ENCODE data around the gene NR2C2.

Gene NR2C2

GRCh38 chr3:14946739-14947099, 664 bp upstream of the NR2C2 start:
- DNase-seq (ENCODE audit: low spot score) (no peak), ATAC-seq (ENCODE audit: low read depth) (no peak)
- peaks cover 44% of the 10 kb centered on the region for H3K36me3 ChIP-seq (ENCODE audit: low read depth)
- H3K27ac ChIP-seq (ENCODE audit: poor library complexity, severe bottlenecking), result peak overlapping the region; percentile 93
- peaks cover 15% of the 10 kb centered on the region for H3K4me1 ChIP-seq (ENCODE audit: insufficient read depth, poor library complexity, severe bottlenecking)
- no peaks in the 10 kb centered on the region for H3K9me3 ChIP-seq (ENCODE audit: severe bottlenecking)
- H3K27me3 ChIP-seq (ENCODE audit: insufficient read depth, poor library complexity, severe bottlenecking), result no peaks in the 10 kb centered on the region
- TF ChIP-seq, protein P1, sequence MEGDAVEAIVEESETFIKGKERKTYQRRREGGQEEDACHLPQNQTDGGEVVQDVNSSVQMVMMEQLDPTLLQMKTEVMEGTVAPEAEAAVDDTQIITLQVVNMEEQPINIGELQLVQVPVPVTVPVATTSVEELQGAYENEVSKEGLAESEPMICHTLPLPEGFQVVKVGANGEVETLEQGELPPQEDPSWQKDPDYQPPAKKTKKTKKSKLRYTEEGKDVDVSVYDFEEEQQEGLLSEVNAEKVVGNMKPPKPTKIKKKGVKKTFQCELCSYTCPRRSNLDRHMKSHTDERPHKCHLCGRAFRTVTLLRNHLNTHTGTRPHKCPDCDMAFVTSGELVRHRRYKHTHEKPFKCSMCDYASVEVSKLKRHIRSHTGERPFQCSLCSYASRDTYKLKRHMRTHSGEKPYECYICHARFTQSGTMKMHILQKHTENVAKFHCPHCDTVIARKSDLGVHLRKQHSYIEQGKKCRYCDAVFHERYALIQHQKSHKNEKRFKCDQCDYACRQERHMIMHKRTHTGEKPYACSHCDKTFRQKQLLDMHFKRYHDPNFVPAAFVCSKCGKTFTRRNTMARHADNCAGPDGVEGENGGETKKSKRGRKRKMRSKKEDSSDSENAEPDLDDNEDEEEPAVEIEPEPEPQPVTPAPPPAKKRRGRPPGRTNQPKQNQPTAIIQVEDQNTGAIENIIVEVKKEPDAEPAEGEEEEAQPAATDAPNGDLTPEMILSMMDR (IDR thresholded peaks at IDR 0.05; ENCODE audit: poor library complexity, severe bottlenecking), result no peak
- peak overlapping the region; percentile 90 for H3K4me3 ChIP-seq (ENCODE audit: severe bottlenecking)

DNA sequence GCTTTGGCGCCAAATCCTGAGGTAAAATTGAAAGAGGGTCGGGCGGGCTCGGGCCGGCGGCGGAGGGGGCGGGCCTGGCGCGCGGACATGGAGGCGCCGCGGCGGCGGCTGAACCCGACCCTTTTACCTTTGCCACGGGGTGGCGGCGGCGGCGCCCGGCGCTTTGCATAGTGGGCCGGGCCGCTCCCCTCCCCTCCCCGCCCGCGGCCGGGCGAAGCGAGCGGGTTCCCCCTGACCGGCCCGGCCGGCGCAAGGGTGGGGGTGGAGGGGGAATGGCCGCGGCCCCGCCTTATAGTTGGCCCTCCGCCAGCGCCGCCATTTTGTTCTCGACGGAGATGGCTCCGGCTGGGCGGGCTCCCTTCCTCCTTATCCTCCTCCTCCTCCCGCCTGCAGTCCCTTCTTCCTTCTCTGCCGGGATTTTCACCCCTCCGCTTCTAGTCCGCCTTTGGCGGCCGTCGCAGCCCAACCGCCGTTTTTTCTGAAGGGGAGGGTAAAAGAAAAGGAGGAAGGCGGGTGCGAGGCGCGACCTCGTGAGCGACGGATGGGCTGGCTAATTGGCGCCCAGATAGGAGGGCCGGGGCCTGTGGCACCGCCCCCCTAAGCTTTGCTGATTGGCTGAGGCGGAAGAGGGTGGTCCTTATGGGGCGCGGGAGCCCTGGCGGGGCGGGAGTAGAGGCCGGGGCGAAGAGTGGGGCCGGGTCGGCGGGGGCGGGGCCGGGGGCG, 664 bp downstream of the NR2C2 start:
- H3K9me3 ChIP-seq (ENCODE audit: severe bottlenecking), result no peaks in the 10 kb centered on the region
- TF ChIP-seq, protein P1 (IDR thresholded peaks at IDR 0.05; ENCODE audit: poor library complexity, severe bottlenecking), result no peak
- peak; percentile 95 for ATAC-seq (ENCODE audit: low read depth)

GRCh38 chr3:14948609-14949038, 1.2 kb downstream of the NR2C2 start:
- Histone ChIP-seq H3K4me1 (ENCODE audit: insufficient read depth, poor library complexity, severe bottlenecking) (peaks cover 15% of the 10 kb centered on the region), H3K27ac (ENCODE audit: poor library complexity, severe bottlenecking) (peak overlapping the region; percentile 93), H3K9me3 (ENCODE audit: severe bottlenecking) (no peaks in the 10 kb centered on the region), H3K27me3 (ENCODE audit: insufficient read depth, poor library complexity, severe bottlenecking) (no peaks in the 10 kb centered on the region), H3K36me3 (ENCODE audit: low read depth) (peaks cover 43% of the 10 kb centered on the region), H3K4me3 (ENCODE audit: severe bottlenecking) (peak overlapping the region; percentile 90)
- TF ChIP-seq, protein P1 (IDR thresholded peaks at IDR 0.05; ENCODE audit: poor library complexity, severe bottlenecking), result no peak
- DNase-seq (ENCODE audit: low spot score) (no peak), ATAC-seq (ENCODE audit: low read depth) (no peak)

More for the DNA sequence above, 664 bp downstream of the NR2C2 start:
- Histone ChIP-seq H3K4me1 (ENCODE audit: insufficient read depth, poor library complexity, severe bottlenecking) (peaks cover 15% of the 10 kb centered on the region), H3K4me3 (ENCODE audit: severe bottlenecking) (peak overlapping the region; percentile 90), H3K27ac (ENCODE audit: poor library complexity, severe bottlenecking) (peak overlapping the region; percentile 93), H3K27me3 (ENCODE audit: insufficient read depth, poor library complexity, severe bottlenecking) (no peaks in the 10 kb centered on the region), H3K36me3 (ENCODE audit: low read depth) (peaks cover 44% of the 10 kb centered on the region)
- DNase-seq (ENCODE audit: low spot score), result peak; percentile 89

DNA sequence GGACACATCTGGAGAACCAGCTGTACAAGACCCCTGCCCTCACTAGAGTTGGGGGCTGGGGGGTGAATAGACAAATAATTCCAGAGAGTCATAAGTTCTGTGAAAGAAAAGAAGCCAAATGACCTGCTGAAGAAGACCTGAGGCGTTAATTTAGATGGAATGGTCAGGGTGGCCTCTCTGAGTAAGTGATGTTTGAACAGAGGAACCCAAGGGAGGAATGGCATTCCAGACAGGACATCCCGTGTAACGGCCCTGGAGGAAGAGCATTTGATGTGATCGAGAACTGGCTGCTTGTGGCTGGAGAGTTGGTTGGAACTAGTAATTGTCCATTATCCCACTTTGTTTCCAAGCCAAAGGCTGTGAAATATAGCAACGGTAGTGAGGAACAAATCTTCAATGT, 1.7 kb downstream of the NR2C2 start:
- H3K4me3 ChIP-seq (ENCODE audit: severe bottlenecking), result peak overlapping the region; percentile 90
- H3K36me3 ChIP-seq (ENCODE audit: low read depth), result peaks cover 38% of the 10 kb centered on the region
- H3K27ac ChIP-seq (ENCODE audit: poor library complexity, severe bottlenecking), result peak overlapping the region; percentile 93
- H3K27me3 ChIP-seq (ENCODE audit: insufficient read depth, poor library complexity, severe bottlenecking), result no peaks in the 10 kb centered on the region
- DNase-seq (ENCODE audit: low spot score), result no peak
- ATAC-seq (ENCODE audit: low read depth), result no peak
- H3K9me3 ChIP-seq (ENCODE audit: severe bottlenecking), result no peaks in the 10 kb centered on the region
- H3K4me1 ChIP-seq (ENCODE audit: insufficient read depth, poor library complexity, severe bottlenecking), result peaks cover 15% of the 10 kb centered on the region
- TF ChIP-seq, protein P1 (IDR thresholded peaks at IDR 0.05; ENCODE audit: poor library complexity, severe bottlenecking), result no peak

DNA sequence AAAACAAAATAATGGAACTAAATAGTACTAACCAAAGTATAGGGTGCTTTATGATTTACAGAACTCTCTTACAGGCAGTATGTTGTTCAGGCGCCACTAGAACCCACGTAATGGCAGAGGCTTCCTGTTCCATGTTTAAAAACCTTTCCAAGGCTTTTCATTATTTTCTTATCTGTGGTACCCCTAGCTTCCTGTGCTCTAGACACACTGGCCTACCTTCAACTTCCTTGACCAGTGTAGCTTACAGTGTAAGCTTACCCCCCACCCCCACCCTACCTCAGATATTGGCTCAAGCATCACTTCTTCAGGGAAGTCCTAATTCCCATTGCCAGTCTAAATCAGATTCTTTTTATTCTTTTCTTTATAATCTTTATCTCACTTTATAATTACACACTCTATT, 2.9 kb downstream of the NR2C2 start:
- Histone ChIP-seq H3K4me3 (ENCODE audit: severe bottlenecking) (no peak overlapping the region), H3K36me3 (ENCODE audit: low read depth) (peaks cover 27% of the 10 kb centered on the region), H3K4me1 (ENCODE audit: insufficient read depth, poor library complexity, severe bottlenecking) (peaks cover 15% of the 10 kb centered on the region), H3K27me3 (ENCODE audit: insufficient read depth, poor library complexity, severe bottlenecking) (no peaks in the 10 kb centered on the region), H3K9me3 (ENCODE audit: severe bottlenecking) (no peaks in the 10 kb centered on the region), H3K27ac (ENCODE audit: poor library complexity, severe bottlenecking) (no peak overlapping the region)
- TF ChIP-seq, protein P1 (IDR thresholded peaks at IDR 0.05; ENCODE audit: poor library complexity, severe bottlenecking), result no peak
- DNase-seq (ENCODE audit: low spot score), result no peak
- no peak for ATAC-seq (ENCODE audit: low read depth)
